CD14-positive monocyte (primary cell): ENCODE data around the gene TSPAN11. TPM values are rescaled to one million over a fixed set of nuclear protein-coding genes. Genes with fewer than 3 reads are reported as not detected.

Source experiments
- DNase-seq, 3 donors: peaks; one replicate each; pipeline ENCODE4 v3.0.0-alpha.2; 2011 to 2022
- H2AFZ ChIP-seq: 2 replicates; pipeline ENCODE4 v1.6.0; 2012; ENCODE audit warnings: mild to moderate bottlenecking, low read depth, low read length, inconsistent platforms; ENCODE audit not compliant: insufficient read depth, poor library complexity, severe bottlenecking
- H3K27ac ChIP-seq, 2 donors: 1 replicate in 1 of 2; 2 replicates in 1 of 2; pipeline ENCODE4 v1.5.1; 2012 to 2013; ENCODE audit warnings: low read length in 2 of 2, control low read depth in 1 of 2, inconsistent platforms in 1 of 2, low read depth in 1 of 2, mild to moderate bottlenecking in 1 of 2
- H3K27me3 ChIP-seq, 2 donors: one replicate each; pipeline versions ENCODE4 v1.6.0 to v1.6.1; 2011 to 2013; ENCODE audit warnings: low read length in 2 of 2; ENCODE audit not compliant: control insufficient read depth in 2 of 2, insufficient read depth in 2 of 2
- H3K36me3 ChIP-seq, 2 donors: replicated peaks in 1 of 2; 1 replicate in 1 of 2; 2 replicates in 1 of 2; pipeline versions ENCODE4 v1.5.1 to v1.6.1; 2012 to 2013; ENCODE audit warnings: low read length in 2 of 2, control low read depth in 1 of 2, inconsistent platforms in 1 of 2, mild to moderate bottlenecking in 1 of 2; ENCODE audit not compliant: insufficient read depth in 2 of 2, control insufficient read depth in 1 of 2
- H3K4me1 ChIP-seq, 2 donors: 1 replicate in 1 of 2; 2 replicates in 1 of 2; pipeline versions ENCODE4 v1.5.1 to v1.6.1; 2012 to 2013; ENCODE audit warnings: low read length in 2 of 2, control low read depth in 1 of 2, inconsistent platforms in 1 of 2, mild to moderate bottlenecking in 1 of 2, moderate library complexity in 1 of 2; ENCODE audit not compliant: insufficient read depth in 2 of 2, control insufficient read depth in 1 of 2
- H3K4me2 ChIP-seq: replicated peaks from 2 replicates; pipeline ENCODE3; 2012; ENCODE audit warnings: low read length, moderate library complexity, mild to moderate bottlenecking; ENCODE audit not compliant: poor library complexity, severe bottlenecking; ENCODE audit errors: extremely low read depth
- H3K4me3 ChIP-seq, 3 experiments: fragments of 200-600 bp in 1 of 3; sonication (generic) in 1 of 3; replicated peaks in 1 of 3; 1 replicate in 2 of 3; 2 replicates in 1 of 3; pipeline ENCODE4 v1.5.1; 2011 to 2013; ENCODE audit warnings: low read length in 3 of 3, mild to moderate bottlenecking in 3 of 3, control low read depth in 2 of 3, low read depth in 2 of 3, inconsistent platforms in 1 of 3, moderate library complexity in 1 of 3
- H3K79me2 ChIP-seq: 2 replicates; pipeline ENCODE4 v1.6.0; 2012; ENCODE audit warnings: mild to moderate bottlenecking, control low read depth, inconsistent platforms, low read length, moderate library complexity; ENCODE audit not compliant: insufficient read depth
- H3K9ac ChIP-seq: 2 replicates; pipeline ENCODE4 v1.6.0; 2017; ENCODE audit warnings: low read length, mild to moderate bottlenecking; ENCODE audit not compliant: insufficient read depth, poor library complexity, severe bottlenecking
- H3K9me3 ChIP-seq, 2 donors: replicated peaks in 1 of 2; 1 replicate in 1 of 2; 2 replicates in 1 of 2; pipeline versions ENCODE4 v1.5.1 to v1.6.1; 2012 to 2013; ENCODE audit warnings: low read length in 2 of 2, control low read depth in 1 of 2; ENCODE audit not compliant: control insufficient read depth in 1 of 2, insufficient read depth in 1 of 2
- H4K20me1 ChIP-seq: 2 replicates; pipeline ENCODE4 v1.6.0; 2012; ENCODE audit warnings: mild to moderate bottlenecking, low read length, control low read depth, moderate library complexity; ENCODE audit not compliant: insufficient read depth
- H3K27ac Mint-ChIP-seq, 7 donors: one replicate each; pipeline ENCODE4 v1.8.0; 2020; ENCODE audit warnings: mild to moderate bottlenecking in 7 of 7, mixed read lengths in 7 of 7, moderate library complexity in 6 of 7, inconsistent platforms in 2 of 7
- H3K27me3 Mint-ChIP-seq, 3 donors: one replicate each; pipeline ENCODE4 v1.8.0; 2021 to 2022; ENCODE audit warnings: low read depth in 3 of 3, mild to moderate bottlenecking in 3 of 3, mixed read lengths in 3 of 3, moderate library complexity in 3 of 3, inconsistent platforms in 1 of 3
- H3K36me3 Mint-ChIP-seq, 2 donors: one replicate each; pipeline ENCODE4 v1.8.0; 2020; ENCODE audit warnings: mixed read lengths in 2 of 2, inconsistent platforms in 1 of 2, mild to moderate bottlenecking in 1 of 2
- H3K4me1 Mint-ChIP-seq: one replicate; pipeline ENCODE4 v1.8.0; 2020; ENCODE audit warnings: mild to moderate bottlenecking, mixed read lengths
- H3K4me3 Mint-ChIP-seq, 2 donors: one replicate each; pipeline ENCODE4 v1.8.0; 2020; ENCODE audit warnings: mild to moderate bottlenecking in 2 of 2, mixed read lengths in 2 of 2, moderate library complexity in 1 of 2
- H3K9me3 Mint-ChIP-seq, 7 donors: one replicate each; pipeline ENCODE4 v1.8.0; 2020 to 2022; ENCODE audit warnings: mixed read lengths in 7 of 7, mild to moderate bottlenecking in 6 of 7, moderate library complexity in 6 of 7, inconsistent platforms in 2 of 7
- CTCF ChIP-seq: fragments of 200-600 bp; IDR thresholded peaks from one replicate; pipeline ENCODE4 v1.8.0; 2022; ENCODE audit warnings: antibody characterized with exemption, mild to moderate bottlenecking
- WGBS: methylation state at CpG from one replicate; pipeline ENCODE4 v1.1.5; 2013; ENCODE audit warnings: missing lambda C conversion rate; ENCODE audit not compliant: insufficient coverage; 5-methylcytosine and 5-hydroxymethylcytosine counted together
- intact Hi-C, 2 donors: fragments of 100-400 bp; cut with micrococcal nuclease; formaldehyde crosslinking; loops; one replicate each; pipeline versions ENCODE4 v1.15.0 to v1.15.1; 2023
- polyA plus RNA-seq, 3 donors: library from polyadenylated mRNA; depleted of rRNA in 1 of 3; unstranded in 2 of 3; stranded (reverse) in 1 of 3; fragments of 300-500 nt in 2 of 3; fragments of >200 nt in 1 of 3; fragmentation: Illumina TruSeq in 2 of 3; gene quantifications; 1 replicate in 2 of 3; 2 replicates in 1 of 3; pipeline ENCODE4 v1.2.3, GENCODE V29; 2012 to 2021

Gene TSPAN11
- polyA plus RNA-seq, 3 donors, result not detected

GRCh38 chr12:31035226-31035625 is 108.7 kb downstream of the TSPAN11 start:
- no peaks in the 10 kb centered on the region for H3K27me3 ChIP-seq
- H3K36me3 ChIP-seq, result no peaks in the 10 kb centered on the region
- no peaks in the 10 kb centered on the region for H3K9me3 ChIP-seq
- TF ChIP-seq CTCF, result no peak
- WGBS, result 92% methylated on average over 4 of the region's 4 CpGs
- no peaks in the 10 kb centered on the region for H4K20me1 ChIP-seq
- intact Hi-C loops, result no loop called here
- no peak overlapping the region for H3K4me3 ChIP-seq
- H2AFZ ChIP-seq, result no peak overlapping the region
- peaks cover 8% of the 10 kb centered on the region for H3K4me1 Mint-ChIP-seq
- peaks cover 0 to 2% (median 1%) of the 10 kb centered on the region in 3 donors for H3K27me3 Mint-ChIP-seq
- H3K4me3 Mint-ChIP-seq, result no peak overlapping the region
- no peaks in the 10 kb centered on the region for H3K9me3 Mint-ChIP-seq
- H3K4me1 ChIP-seq, result no peaks in the 10 kb centered on the region
- H3K4me2 ChIP-seq, result no peak overlapping the region
- H3K9ac ChIP-seq, result no peak overlapping the region
- H3K36me3 Mint-ChIP-seq, result no peaks in the 10 kb centered on the region
- H3K27ac ChIP-seq, result no peak overlapping the region
- H3K27ac Mint-ChIP-seq, result no peak overlapping the region
- DNase-seq, result no peak
- no peaks in the 10 kb centered on the region for H3K79me2 ChIP-seq

GRCh38 chr12:31035967-31036665 is 109.6 kb downstream of the TSPAN11 start:
- no peak for TF ChIP-seq CTCF
- H3K4me1 Mint-ChIP-seq, result peaks cover 8% of the 10 kb centered on the region
- Histone ChIP-seq H3K4me3 (no peak overlapping the region), H2AFZ (no peak overlapping the region), H3K4me1 (no peaks in the 10 kb centered on the region), H4K20me1 (no peaks in the 10 kb centered on the region), H3K27ac (no peak overlapping the region), H3K9ac (no peak overlapping the region), H3K4me2 (no peak overlapping the region), H3K36me3 (no peaks in the 10 kb centered on the region), H3K9me3 (no peaks in the 10 kb centered on the region), H3K79me2 (no peaks in the 10 kb centered on the region), H3K27me3 (no peaks in the 10 kb centered on the region)
- DNase-seq, result no peak
- H3K4me3 Mint-ChIP-seq, result no peak overlapping the region
- no peaks in the 10 kb centered on the region for H3K36me3 Mint-ChIP-seq
- intact Hi-C loops, result no loop called here
- no peak overlapping the region for H3K27ac Mint-ChIP-seq
- peaks cover 0 to 2% (median 1%) of the 10 kb centered on the region in 3 donors for H3K27me3 Mint-ChIP-seq
- H3K9me3 Mint-ChIP-seq, result no peaks in the 10 kb centered on the region
- 86% methylated on average over 2 of the region's 4 CpGs for whole genome bisulfite sequencing
